C4-2B (cell line): ENCODE measurements around the gene AGPS.

Experiments used
- CTCF ChIP-seq: fragments of 450-650 bp; conservative IDR thresholded peaks from 2 replicates; pipeline ENCODE4 v1.5.1; 2017; ENCODE audit warnings: mild to moderate bottlenecking
- ZFX ChIP-seq: fragments of 450-650 bp; IDR thresholded peaks from 2 replicates; pipeline ENCODE4 v1.6.1; 2017

DNA sequence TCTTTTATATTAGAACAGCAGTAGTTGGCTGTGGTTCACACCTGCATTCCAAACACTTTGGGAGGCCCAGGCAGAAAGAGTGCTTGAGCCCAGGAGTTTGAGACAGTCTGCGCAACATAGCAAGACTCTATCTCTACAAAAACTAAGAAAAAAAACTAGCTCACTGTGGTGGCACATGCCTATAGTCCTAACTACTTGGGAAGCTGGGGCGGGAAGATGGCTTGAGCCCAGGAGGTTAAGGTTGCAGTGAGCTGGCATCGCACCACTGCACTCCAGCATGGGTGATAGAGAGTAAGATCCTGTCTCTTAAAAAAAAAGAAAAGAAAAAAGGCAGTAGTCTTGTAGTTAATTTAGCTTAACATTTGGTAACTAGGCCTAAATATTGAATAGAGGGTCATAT, 136.6 kb downstream of the AGPS start:
- TF ChIP-seq CTCF (no peak), ZFX (no peak)
